CD4-positive, CD25-positive, alpha-beta regulatory T cell (primary cell): ENCODE results near the gene CCSER1. TPM values are rescaled to one million over a fixed set of nuclear protein-coding genes. Genes with fewer than 3 reads are reported as not detected.
A peak's percentile ranks its signal among the peaks of the same experiment; 100 is the strongest.

Source experiments
- ATAC-seq, 2 donors: fragments of 150-1000 bp; cut with Tn5 transposase; one replicate each; pipeline ENCODE4 v1.10.0; 2021; ENCODE audit warnings: low read depth in 2 of 2, moderate number of reproducible peaks in 2 of 2, moderate library complexity in 1 of 2
- DNase-seq, 3 donors: peaks; one replicate each; pipeline versions ENCODE4 v3.0.0 to v3.0.0-alpha.2; 2012 to 2022; ENCODE audit warnings: mixed read lengths in 1 of 3
- H3K27ac ChIP-seq: one replicate; pipeline ENCODE4 v1.7.0; 2013; ENCODE audit warnings: mild to moderate bottlenecking, low read length; ENCODE audit not compliant: insufficient read depth, poor library complexity, severe bottlenecking
- H3K27me3 ChIP-seq: one replicate; pipeline ENCODE4 v1.7.0; 2013; ENCODE audit warnings: low read length; ENCODE audit not compliant: control insufficient read depth, insufficient read depth
- H3K36me3 ChIP-seq: one replicate; pipeline ENCODE4 v1.7.0; 2013; ENCODE audit warnings: mild to moderate bottlenecking, low read length, moderate library complexity; ENCODE audit not compliant: control insufficient read depth, insufficient read depth
- H3K4me1 ChIP-seq: 2 replicates; pipeline ENCODE4 v1.7.0; 2013; ENCODE audit warnings: mild to moderate bottlenecking, low read length; ENCODE audit not compliant: insufficient read depth, control insufficient read depth, poor library complexity, severe bottlenecking
- H3K4me3 ChIP-seq: one replicate; pipeline ENCODE4 v1.7.0; 2013; ENCODE audit warnings: low read depth, mild to moderate bottlenecking, low read length, moderate library complexity
- H3K9me3 ChIP-seq, 2 experiments: 1 replicate in 1 of 2; 2 replicates in 1 of 2; pipeline ENCODE4 v1.7.0; 2013; ENCODE audit warnings: low read length in 2 of 2, mild to moderate bottlenecking in 1 of 2, moderate library complexity in 1 of 2; ENCODE audit not compliant: control insufficient read depth in 2 of 2
- H3K27ac Mint-ChIP-seq, 3 donors: one replicate each; pipeline ENCODE4 v1.8.0; 2020 to 2022; ENCODE audit warnings: mild to moderate bottlenecking in 3 of 3, mixed read lengths in 3 of 3, moderate library complexity in 2 of 3
- H3K27me3 Mint-ChIP-seq: one replicate; pipeline ENCODE4 v1.8.0; 2022; ENCODE audit warnings: mild to moderate bottlenecking, mixed read lengths
- H3K36me3 Mint-ChIP-seq: one replicate; pipeline ENCODE4 v1.8.0; 2020; ENCODE audit warnings: mixed read lengths
- H3K4me1 Mint-ChIP-seq, 4 donors: one replicate each; pipeline ENCODE4 v1.8.0; 2020 to 2022; ENCODE audit warnings: mixed read lengths in 4 of 4, mild to moderate bottlenecking in 1 of 4
- H3K4me3 Mint-ChIP-seq, 4 donors: one replicate each; pipeline ENCODE4 v1.8.0; 2020 to 2022; ENCODE audit warnings: mild to moderate bottlenecking in 4 of 4, mixed read lengths in 4 of 4, moderate library complexity in 3 of 4
- H3K9me3 Mint-ChIP-seq, 7 donors: one replicate each; pipeline ENCODE4 v1.8.0; 2020 to 2022; ENCODE audit warnings: mixed read lengths in 7 of 7, mild to moderate bottlenecking in 3 of 7, moderate library complexity in 2 of 7
- polyA plus RNA-seq, 4 donors: library from polyadenylated mRNA; unstranded; fragments of 300-500 nt; fragmentation: Illumina TruSeq; gene quantifications; one replicate each; pipeline ENCODE4 v1.2.3, GENCODE V29; 2021
- total RNA-seq: library from RNA; stranded (reverse); gene quantifications from one replicate; pipeline ENCODE4 v1.2.3, GENCODE V29; 2022

CCSER1 gene
- total and polyA plus RNA-seq, 5 donors from 2014 or later = 0.20 to 0.60 TPM; not detected in 3

GRCh38 chr4:90128961-90129495, 1.8 kb downstream of the CCSER1 start:
- Histone ChIP-seq H3K27me3 (peaks cover 13% of the 10 kb centered on the region), H3K4me3 (peak overlapping the region; percentile 20), H3K4me1 (peaks cover 3% of the 10 kb centered on the region), H3K36me3 (no peaks in the 10 kb centered on the region), H3K27ac (no peak overlapping the region), H3K9me3 (no peaks in the 10 kb centered on the region)
- H3K27ac Mint-ChIP-seq = no peak overlapping the region
- H3K4me3 Mint-ChIP-seq = peak overlapping the region in 3 of 4 donors; percentile 52 to 77 (median 68)
- peaks cover 34% of the 10 kb centered on the region for H3K27me3 Mint-ChIP-seq
- H3K9me3 Mint-ChIP-seq = peaks cover 0 to 2% (median 0%) of the 10 kb centered on the region in 7 donors
- peaks cover 0 to 17% (median 10%) of the 10 kb centered on the region in 4 donors for H3K4me1 Mint-ChIP-seq
- ATAC-seq (no peak), DNase-seq (no peak)
- H3K36me3 Mint-ChIP-seq = no peaks in the 10 kb centered on the region

GRCh38 chr4:90130076-90130475, 2.9 kb downstream of the CCSER1 start:
- Histone ChIP-seq H3K27ac (no peak overlapping the region), H3K9me3 (no peaks in the 10 kb centered on the region), H3K27me3 (peaks cover 13% of the 10 kb centered on the region), H3K36me3 (no peaks in the 10 kb centered on the region), H3K4me3 (no peak overlapping the region), H3K4me1 (peaks cover 3% of the 10 kb centered on the region)
- Mint-ChIP-seq H3K9me3 (peaks cover 0 to 2% (median 0%) of the 10 kb centered on the region in 7 donors), H3K4me1 (peaks cover 0 to 17% (median 10%) of the 10 kb centered on the region in 4 donors), H3K27ac (no peak overlapping the region), H3K4me3 (no peak overlapping the region), H3K27me3 (peaks cover 34% of the 10 kb centered on the region), H3K36me3 (no peaks in the 10 kb centered on the region)
- ATAC-seq (no peak), DNase-seq (no peak)

GRCh38 chr4:90137555-90137954, 10.4 kb downstream of the CCSER1 start:
- no peaks in the 10 kb centered on the region for H3K9me3 ChIP-seq
- Mint-ChIP-seq H3K4me3 (no peak overlapping the region), H3K9me3 (no peaks in the 10 kb centered on the region), H3K27ac (no peak overlapping the region), H3K4me1 (no peaks in the 10 kb centered on the region), H3K27me3 (no peaks in the 10 kb centered on the region), H3K36me3 (no peaks in the 10 kb centered on the region)
- ATAC-seq = no peak
- H3K36me3 ChIP-seq = no peaks in the 10 kb centered on the region
- H3K27me3 ChIP-seq = no peaks in the 10 kb centered on the region
- no peak overlapping the region for H3K4me3 ChIP-seq
- H3K4me1 ChIP-seq = no peaks in the 10 kb centered on the region
- no peak for DNase-seq
- H3K27ac ChIP-seq = no peak overlapping the region

- H3K27me3 ChIP-seq = no peaks in the 10 kb centered on the region
- Mint-ChIP-seq H3K36me3 (no peaks in the 10 kb centered on the region), H3K27ac (no peak overlapping the region), H3K4me1 (no peaks in the 10 kb centered on the region), H3K27me3 (no peaks in the 10 kb centered on the region), H3K9me3 (no peaks in the 10 kb centered on the region), H3K4me3 (no peak overlapping the region)
- DNase-seq = no peak
- H3K9me3 ChIP-seq = no peaks in the 10 kb centered on the region
- H3K4me3 ChIP-seq = no peak overlapping the region
- no peak overlapping the region for H3K27ac ChIP-seq
- no peak for ATAC-seq
- H3K4me1 ChIP-seq = no peaks in the 10 kb centered on the region
- H3K36me3 ChIP-seq = no peaks in the 10 kb centered on the region
Observed at GRCh38 chr4:90142081-90142480, 14.9 kb downstream of the CCSER1 start.

GRCh38 chr4:90145319-90145718, 18.1 kb downstream of the CCSER1 start:
- no peak overlapping the region for H3K4me3 ChIP-seq
- no peaks in the 10 kb centered on the region for H3K36me3 ChIP-seq
- Mint-ChIP-seq H3K27me3 (no peaks in the 10 kb centered on the region), H3K36me3 (no peaks in the 10 kb centered on the region), H3K4me1 (no peaks in the 10 kb centered on the region), H3K27ac (no peak overlapping the region), H3K4me3 (no peak overlapping the region), H3K9me3 (no peaks in the 10 kb centered on the region)
- no peaks in the 10 kb centered on the region for H3K4me1 ChIP-seq
- no peak for ATAC-seq
- H3K27ac ChIP-seq = no peak overlapping the region
- DNase-seq = no peak
- no peaks in the 10 kb centered on the region for H3K27me3 ChIP-seq
- H3K9me3 ChIP-seq = no peaks in the 10 kb centered on the region

- Mint-ChIP-seq H3K9me3 (no peaks in the 10 kb centered on the region), H3K27ac (no peak overlapping the region), H3K4me3 (no peak overlapping the region), H3K4me1 (no peaks in the 10 kb centered on the region), H3K27me3 (no peaks in the 10 kb centered on the region), H3K36me3 (no peaks in the 10 kb centered on the region)
- DNase-seq (no peak), ATAC-seq (no peak)
- Histone ChIP-seq H3K9me3 (no peaks in the 10 kb centered on the region), H3K36me3 (no peaks in the 10 kb centered on the region), H3K4me3 (no peak overlapping the region), H3K4me1 (no peaks in the 10 kb centered on the region), H3K27me3 (no peaks in the 10 kb centered on the region), H3K27ac (no peak overlapping the region)
Observed at GRCh38 chr4:90146306-90146705, 19.1 kb downstream of the CCSER1 start.

GRCh38 chr4:90148574-90149148, 21.5 kb downstream of the CCSER1 start:
- Mint-ChIP-seq H3K27ac (no peak overlapping the region), H3K4me1 (no peaks in the 10 kb centered on the region), H3K4me3 (no peak overlapping the region), H3K36me3 (no peaks in the 10 kb centered on the region), H3K9me3 (peaks cover 0 to 3% (median 0%) of the 10 kb centered on the region in 7 donors), H3K27me3 (no peaks in the 10 kb centered on the region)
- ATAC-seq = no peak
- DNase-seq = no peak
- Histone ChIP-seq H3K4me1 (no peaks in the 10 kb centered on the region), H3K4me3 (no peak overlapping the region), H3K27me3 (no peaks in the 10 kb centered on the region), H3K27ac (no peak overlapping the region), H3K9me3 (no peaks in the 10 kb centered on the region), H3K36me3 (no peaks in the 10 kb centered on the region)

- no peak overlapping the region for H3K4me3 Mint-ChIP-seq
- H3K27ac ChIP-seq = no peak overlapping the region
- H3K9me3 ChIP-seq = no peaks in the 10 kb centered on the region
- no peaks in the 10 kb centered on the region for H3K4me1 Mint-ChIP-seq
- no peaks in the 10 kb centered on the region for H3K36me3 ChIP-seq
- no peak overlapping the region for H3K4me3 ChIP-seq
- no peaks in the 10 kb centered on the region for H3K27me3 Mint-ChIP-seq
- peaks cover 0 to 5% (median 0%) of the 10 kb centered on the region in 7 donors for H3K9me3 Mint-ChIP-seq
- H3K27ac Mint-ChIP-seq = no peak overlapping the region
- no peak for ATAC-seq
- no peak for DNase-seq
- no peaks in the 10 kb centered on the region for H3K36me3 Mint-ChIP-seq
- H3K4me1 ChIP-seq = no peaks in the 10 kb centered on the region
- H3K27me3 ChIP-seq = no peaks in the 10 kb centered on the region
Observed at GRCh38 chr4:90152024-90152423, 24.8 kb downstream of the CCSER1 start.
